Activated CD8-positive, alpha-beta memory T cell treated with anti-CD3 and anti-CD28 coated beads for 1 hour (primary cell): ENCODE data around the gene GNB1.

Experiments
- DNase-seq, 2 donors: peaks; one replicate each; pipeline ENCODE4 v3.0.0-alpha.2; 2020; ENCODE audit warnings: low read depth in 1 of 2; ENCODE audit errors: extremely low read depth in 1 of 2

Gene GNB1

DNA sequence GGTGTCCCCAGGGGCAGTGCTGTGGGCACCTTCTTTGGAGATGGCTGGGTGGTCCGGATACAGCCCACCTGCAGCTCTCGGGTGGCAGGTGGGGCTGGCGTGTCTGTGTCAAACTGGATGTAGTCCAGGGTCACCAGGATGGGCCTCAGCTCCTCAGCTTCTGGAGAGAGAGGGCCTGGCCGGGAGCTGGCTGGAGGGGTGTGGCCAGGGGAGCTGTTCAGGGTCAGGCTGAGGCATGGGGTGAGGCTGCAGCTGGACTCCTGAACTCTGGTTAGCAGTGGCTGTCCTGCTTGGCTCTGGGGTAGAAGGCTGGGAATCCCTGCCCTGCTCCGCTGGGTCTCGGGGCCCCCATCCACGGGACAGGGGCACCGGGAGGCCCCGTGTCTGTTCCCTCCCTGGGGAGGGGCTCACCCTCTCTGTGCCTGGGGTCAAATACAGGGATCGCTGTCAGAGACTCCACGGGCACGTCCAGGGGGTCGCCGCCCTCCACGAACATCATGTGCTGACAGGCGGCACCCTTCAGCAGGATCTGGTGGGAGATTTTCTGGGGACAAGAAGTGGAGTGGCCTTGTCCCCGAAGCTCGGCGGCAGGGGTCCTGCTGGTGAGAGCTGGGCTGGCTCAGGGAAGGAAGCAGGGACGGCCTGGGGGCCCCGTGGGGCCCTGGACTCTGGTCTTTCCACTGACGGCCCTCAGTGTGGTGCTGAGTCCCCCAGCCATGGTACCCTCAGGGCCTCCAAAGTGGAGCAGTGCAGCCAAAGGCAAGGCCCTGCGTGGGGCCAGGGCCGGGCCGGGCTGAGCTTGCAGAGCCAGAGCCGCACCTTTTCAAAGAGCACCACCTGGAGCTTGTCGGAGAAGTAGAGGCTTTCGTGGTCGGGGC, 32.3 kb upstream of the GNB1 start:
- DNase-seq = no peak

DNA sequence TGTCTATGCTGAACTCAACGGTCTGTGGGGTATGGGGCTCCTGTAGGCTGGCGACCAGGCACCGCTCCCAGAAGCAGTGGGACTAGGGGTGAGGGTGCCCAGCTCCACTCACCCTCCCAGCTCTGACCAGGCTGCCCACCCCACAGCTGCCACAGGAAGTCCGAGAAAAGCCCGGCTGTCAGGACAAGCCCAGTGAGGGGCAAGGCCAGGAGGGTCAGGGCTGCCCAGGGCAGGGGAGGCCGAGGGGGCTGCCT, 31.7 kb upstream of the GNB1 start:
- DNase-seq = no peak

DNA sequence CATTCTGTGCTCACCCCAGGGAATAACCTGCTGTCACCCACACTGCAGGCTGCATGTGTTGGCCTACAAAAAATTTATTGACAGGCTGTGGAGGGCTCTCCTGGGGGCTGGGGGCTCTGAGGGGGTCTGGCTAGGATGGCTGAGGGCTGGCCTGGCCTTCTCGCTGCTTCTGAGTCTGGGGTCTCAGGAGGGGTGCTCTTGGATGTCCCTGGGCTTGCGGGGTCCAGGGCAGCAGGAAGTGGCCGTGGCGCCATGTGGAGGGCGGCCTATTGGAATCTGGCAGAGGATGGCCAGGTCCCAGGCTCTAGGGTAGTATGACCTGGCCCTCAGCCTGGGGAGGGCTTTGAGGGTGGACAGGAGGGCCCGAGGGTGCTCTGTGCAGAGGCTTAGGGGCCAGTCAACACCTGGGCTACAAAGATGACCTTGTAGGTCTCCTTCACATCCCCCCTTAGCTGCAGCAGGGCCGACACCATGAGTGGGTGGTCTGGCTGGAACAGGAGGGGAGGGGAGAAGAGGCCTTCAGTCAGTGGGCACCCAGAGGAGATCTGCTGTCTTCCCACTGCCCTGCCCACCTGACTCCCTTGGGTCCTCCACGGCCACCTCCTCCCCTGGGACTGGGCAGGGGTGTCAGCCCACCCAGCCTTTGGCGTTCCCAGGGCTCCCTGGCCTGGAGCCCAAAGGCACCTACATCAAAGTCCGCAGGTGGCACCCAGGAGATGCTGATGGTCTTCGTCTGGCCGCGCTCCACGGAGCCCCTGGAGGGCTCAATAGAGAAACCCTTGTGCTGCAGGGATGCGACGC, 31.2 kb upstream of the GNB1 start:
- no peak for DNase-seq

DNA sequence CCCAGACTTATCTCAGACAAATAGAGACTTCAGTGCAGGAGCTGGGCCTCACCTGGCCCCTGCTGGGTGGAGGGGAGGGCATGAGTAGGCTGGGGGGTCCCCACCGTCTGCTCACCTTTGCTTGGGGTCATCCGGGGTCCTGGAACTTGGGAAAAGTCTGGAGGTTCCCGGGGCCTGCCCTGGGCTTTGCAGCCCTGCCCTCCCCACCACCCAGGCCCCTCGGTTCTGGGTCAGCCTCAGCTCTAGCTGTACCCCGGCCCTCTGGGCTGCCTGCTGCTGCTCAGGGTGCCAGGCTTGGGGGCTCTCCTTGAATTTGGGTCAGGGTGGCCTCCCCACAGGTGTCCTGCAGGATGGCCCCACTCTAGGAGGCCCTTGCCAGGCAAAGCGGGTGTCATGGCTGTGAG, 30.6 kb upstream of the GNB1 start:
- DNase-seq = no peak

GRCh38 chr1:1920608-1921458, 29.9 kb upstream of the GNB1 start:
- no peak for DNase-seq

GRCh38 chr1:1920057-1920607, 29.2 kb upstream of the GNB1 start:
- DNase-seq = no peak

- DNase-seq = peak; percentile 98 to 99
These were observed 28.6 kb upstream of the GNB1 start for GRCh38 chr1:1919304-1920056.

DNA sequence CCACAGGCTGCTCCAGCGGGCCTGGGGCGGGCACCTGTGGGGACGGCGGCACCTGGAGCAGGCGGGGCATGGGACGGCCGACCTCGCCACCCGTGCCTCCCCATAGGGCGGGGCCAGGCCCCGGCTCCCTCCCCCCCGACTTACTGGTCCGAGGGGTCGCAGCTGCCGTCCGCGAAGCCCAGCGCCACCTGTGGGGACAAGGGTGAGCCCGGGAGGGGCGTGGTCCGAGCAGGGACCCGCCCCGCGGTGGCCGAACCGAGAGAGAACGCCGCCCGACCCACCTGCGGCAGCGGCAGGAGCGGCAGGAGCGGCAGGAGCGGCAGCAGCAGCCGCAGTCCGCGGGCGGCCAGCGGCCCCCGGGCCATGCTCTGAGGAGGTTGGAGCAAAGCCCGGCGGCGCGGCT, 28.0 kb upstream of the GNB1 start, which contains the start of gene TMEM52:
Gene TMEM52 (minus strand): TSS at position 379 of the 403 bp plus-strand sequence. CDS start 14 bp downstream, at position 365.
- peak in 1 of 2 donors; percentile 22 for DNase-seq

DNA sequence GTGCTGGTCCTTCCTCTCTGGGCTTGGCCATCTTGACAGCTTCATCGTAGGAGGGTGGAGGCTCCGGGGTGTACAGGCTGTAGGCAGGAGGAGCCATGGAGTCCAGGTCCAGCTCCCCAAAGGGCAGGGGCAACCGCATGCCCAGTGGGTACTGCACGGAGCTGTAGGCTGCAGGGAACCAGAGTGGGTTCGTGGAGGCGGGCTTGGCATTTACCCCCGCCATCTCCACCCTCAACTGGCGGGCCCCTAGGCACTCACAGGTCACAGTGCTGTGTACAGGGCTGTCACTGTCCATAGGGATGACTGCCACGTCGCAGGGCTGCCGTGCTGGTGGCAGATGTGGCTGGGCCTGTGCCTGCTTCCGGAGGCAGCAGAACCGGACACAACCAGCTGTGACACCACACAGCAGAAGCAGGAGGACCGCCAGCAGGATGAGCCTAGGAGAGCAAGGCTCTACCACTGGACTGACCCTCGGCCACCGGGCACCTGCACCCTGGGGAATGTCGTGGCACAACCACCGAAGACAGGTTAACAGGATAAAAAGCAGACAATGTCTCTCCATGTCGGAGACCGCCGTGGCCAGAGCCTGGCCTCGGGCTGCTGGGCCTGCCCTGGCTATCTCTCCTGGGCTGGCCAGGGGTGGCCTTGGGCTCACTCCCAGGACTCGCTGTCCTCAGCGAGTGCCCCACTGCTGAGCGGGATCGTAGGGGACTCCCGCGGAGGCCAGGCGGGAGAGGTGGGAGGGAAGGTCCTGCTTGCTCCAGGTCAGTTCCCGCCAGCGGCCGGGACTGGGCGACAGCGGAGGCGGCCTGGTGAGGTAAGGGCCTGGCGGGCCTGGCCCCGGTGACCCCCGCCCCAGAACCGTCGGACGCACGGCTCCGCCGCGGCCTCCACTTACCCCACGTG, 27.4 kb upstream of the GNB1 start:
- DNase-seq = no peak

DNA sequence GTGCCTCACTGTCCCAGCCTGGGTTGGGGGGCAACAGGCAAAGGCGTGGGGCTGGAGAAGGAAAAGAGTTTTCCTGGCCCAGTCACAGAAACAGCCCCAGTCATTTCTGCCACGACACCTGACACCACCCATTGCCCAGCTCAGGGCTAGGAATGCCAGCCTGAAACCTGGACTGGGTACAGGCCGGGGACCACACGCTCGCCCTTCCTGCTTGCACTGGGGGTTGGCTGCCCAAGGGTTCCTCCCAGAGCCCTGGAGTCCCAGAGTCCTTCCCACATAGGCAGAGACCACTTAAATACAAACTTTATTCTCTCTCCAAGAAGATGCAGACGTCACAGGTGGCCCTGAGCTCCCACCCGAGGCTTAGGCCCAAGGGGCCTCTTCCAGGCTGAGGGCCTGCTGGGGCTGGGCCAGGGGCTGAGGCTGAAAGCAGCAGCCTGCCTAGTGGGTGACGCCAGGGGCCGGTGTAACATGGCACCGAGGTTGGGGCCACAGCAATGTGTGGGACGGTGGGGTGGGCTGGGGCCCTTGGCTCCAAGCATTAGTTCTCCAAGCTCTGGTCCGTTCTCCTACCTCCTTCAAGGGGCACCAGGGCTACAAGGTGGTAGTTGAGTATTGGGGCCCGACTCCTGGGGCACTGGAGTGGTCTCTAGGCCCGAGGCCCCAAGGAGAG, 26.6 kb upstream of the GNB1 start:
- DNase-seq = no peak

DNA sequence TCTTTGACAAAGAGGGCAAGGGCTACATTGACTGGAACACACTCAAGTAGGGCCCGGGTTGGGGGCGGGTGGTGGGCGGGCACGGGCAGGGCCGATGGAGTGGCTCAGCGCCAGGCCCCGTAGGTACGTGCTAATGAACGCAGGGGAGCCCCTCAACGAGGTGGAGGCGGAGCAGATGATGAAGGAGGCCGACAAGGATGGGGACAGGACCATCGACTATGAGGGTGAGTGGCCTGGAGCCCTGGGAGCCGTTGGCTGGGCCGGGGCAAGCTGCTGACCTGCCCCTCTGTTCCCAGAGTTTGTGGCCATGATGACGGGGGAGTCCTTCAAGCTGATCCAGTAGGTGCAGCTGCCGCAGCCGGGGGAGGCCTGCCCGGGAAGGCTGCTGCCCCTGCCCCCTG, 26.0 kb upstream of the GNB1 start:
- no peak for DNase-seq

- no peak for DNase-seq
These were observed 25.3 kb upstream of the GNB1 start for GRCh38 chr1:1915911-1916840.

DNA sequence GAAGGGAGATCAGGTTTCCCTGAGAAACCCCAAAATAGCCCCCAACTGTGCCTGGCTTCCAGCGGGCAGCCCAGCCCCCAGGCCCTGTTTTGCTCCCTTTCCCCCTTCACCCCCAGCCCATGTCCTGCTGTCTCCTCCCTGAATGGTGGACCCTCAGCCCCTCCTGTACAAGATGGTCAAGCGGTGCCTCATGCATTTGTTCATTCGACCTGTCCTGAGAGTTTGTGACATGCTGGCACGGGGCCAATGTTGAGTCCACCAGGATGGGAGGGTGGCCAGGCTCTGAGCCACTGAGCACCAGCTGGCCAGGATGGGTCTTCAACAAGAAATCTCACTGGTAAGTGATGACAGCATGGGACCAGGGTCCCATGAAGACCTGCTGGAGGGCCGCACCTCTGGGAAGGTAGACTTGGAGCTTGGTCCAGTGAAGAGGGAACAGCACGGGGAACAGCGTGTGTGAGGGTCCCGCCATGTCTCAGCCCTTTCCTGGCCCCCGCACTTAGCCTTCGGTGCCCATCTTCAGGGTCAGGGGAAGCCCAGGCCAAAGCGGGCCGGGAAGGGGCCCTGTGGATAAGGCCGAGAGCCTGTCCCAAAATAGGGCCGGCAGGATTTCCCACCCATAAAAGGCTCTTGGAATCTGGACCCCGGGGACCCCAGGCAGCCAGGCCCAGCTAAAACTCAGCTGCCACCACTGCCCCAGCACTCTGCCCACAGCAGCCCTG, 24.2 kb upstream of the GNB1 start, which contains the start of gene CALML6:
Gene CALML6 (plus strand): TSS at position 290 of the 722 bp plus-strand sequence. CDS start 21 bp downstream, at position 311.
- DNase-seq = no peak

DNA sequence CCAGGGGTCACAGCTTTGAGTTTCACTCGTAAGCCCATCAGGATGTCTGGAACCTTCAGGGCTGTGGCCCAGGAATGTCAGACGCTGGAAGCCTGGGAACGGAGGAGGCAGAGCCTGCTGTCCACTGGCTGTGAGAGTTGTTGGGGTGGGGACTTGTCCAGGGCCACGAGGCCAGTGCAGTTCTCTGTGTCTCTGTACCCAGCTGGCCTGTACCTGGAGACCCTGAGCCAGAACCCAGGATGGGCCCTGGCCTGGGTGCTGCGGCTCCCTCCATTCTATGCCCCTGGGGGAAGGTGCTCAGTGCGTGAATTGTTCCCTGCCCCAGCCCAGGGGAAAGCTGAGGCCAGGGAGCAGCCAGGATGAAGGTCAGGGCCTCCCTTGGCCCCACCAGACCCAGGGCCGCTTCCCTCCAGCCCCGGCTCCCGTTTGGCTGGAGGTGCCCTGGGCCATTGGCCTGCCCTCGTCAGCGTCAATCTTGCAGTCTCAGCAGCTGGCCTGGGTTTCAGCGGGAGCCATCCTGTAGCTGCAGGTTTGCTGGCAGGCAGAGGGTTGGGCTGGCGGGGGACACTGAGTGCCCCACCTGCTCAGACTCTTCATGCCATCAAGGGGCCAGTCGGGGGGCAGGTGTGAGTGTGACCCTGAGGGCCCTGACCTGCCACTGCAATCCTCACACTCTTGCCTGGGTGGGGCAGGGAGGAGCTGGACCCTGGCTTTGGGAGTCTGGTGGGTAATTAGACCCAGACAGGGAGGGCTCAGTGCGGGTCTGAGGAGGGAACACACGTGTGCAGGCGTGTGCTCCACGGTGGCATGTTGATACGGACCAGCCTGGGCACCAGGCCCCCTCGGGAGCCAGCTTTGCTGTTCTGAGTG, 23.4 kb upstream of the GNB1 start:
- DNase-seq = no peak

- no peak for DNase-seq
These were observed 20.6 kb upstream of the GNB1 start for GRCh38 chr1:1911350-1912041.
